Coronary artery (tissue), 2 donors: Measurements from ENCODE around the gene CITED1.
A peak's percentile ranks its signal among the peaks of the same experiment; 100 is the strongest.

Source experiments
- DNase-seq: peaks from one replicate; pipeline ENCODE4 v3.0.0-alpha.2; 2017; ENCODE audit warnings: low spot score
- H3K27ac ChIP-seq, 2 donors: fragments of 200-600 bp; sonication (generic); one replicate each; pipeline ENCODE4 v1.5.1; 2016 to 2019
- H3K4me3 ChIP-seq: fragments of 200-600 bp; sonication (generic); 2 replicates; pipeline ENCODE4 v1.5.1; 2016; ENCODE audit warnings: mild to moderate bottlenecking, moderate library complexity
- TF ChIP-seq, protein P1 (sequence below): fragments of 200-600 bp; sonication (generic); IDR thresholded peaks from one replicate; pipeline ENCODE4 v1.5.1; 2019; ENCODE audit warnings: antibody characterized with exemption

The CITED1 gene

DNA sequence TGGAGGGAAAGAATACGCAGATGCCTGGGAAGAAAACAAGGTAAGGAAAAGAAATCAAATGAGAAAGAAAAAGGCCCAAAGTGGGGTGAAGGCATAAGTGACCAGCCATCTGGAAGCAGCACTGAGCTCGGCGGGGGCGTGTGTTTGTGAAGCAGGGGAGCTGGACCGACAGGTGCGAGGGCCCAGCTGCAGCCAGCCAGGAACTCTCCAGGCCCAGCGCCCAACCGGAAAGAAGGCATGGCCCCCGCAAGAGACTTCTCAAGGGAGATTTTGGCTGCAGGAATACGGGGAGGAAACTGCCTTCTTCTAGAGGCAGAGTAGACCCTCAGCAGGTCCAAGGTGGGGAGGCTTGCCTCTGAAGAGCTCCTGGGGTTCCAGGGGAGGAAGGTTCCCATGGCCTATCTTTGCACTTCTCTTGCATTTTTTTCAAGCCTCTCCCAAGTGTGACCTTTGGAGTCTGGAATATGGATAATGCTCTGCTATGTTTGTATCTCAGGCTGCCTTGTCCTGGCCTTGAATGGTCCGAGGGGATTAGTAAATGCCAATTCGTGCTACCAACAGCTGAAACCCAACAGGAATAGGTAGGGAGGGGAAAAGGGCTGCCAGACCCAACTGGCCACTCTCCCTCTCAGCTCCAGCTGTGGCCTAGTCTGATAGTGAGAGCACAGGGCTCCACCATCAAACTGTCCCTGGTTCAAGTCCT, 10.8 kb upstream of the CITED1 start:
- no peak overlapping the region for H3K27ac ChIP-seq
- no peak for DNase-seq

DNA sequence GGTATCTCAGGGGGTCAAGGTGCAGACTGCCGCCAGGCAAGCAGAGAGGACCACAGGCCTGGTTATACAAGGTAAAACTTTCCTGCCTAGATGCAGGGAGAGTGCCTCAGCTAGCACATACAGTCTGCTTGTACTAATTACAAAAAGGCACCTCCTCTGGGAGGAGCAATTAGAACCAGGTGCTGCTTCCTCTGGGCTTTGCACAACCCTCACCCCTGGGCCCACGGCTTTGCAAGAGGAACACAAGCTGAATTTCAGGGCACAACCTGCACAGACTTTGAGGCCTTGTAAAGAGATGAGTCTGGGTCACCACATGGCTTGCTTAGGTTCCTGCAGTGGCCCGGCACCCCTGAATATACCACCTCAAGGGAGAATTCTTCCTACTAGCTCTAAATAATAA, 9.2 kb upstream of the CITED1 start:
- TF ChIP-seq, protein P1, sequence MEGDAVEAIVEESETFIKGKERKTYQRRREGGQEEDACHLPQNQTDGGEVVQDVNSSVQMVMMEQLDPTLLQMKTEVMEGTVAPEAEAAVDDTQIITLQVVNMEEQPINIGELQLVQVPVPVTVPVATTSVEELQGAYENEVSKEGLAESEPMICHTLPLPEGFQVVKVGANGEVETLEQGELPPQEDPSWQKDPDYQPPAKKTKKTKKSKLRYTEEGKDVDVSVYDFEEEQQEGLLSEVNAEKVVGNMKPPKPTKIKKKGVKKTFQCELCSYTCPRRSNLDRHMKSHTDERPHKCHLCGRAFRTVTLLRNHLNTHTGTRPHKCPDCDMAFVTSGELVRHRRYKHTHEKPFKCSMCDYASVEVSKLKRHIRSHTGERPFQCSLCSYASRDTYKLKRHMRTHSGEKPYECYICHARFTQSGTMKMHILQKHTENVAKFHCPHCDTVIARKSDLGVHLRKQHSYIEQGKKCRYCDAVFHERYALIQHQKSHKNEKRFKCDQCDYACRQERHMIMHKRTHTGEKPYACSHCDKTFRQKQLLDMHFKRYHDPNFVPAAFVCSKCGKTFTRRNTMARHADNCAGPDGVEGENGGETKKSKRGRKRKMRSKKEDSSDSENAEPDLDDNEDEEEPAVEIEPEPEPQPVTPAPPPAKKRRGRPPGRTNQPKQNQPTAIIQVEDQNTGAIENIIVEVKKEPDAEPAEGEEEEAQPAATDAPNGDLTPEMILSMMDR, result no peak
- Histone ChIP-seq H3K27ac (no peak overlapping the region), H3K4me3 (no peak overlapping the region)
- no peak for DNase-seq

More for the DNA sequence above, 10.8 kb upstream of the CITED1 start:
- no peak overlapping the region for H3K4me3 ChIP-seq
- TF ChIP-seq, protein P1, result no peak

DNA sequence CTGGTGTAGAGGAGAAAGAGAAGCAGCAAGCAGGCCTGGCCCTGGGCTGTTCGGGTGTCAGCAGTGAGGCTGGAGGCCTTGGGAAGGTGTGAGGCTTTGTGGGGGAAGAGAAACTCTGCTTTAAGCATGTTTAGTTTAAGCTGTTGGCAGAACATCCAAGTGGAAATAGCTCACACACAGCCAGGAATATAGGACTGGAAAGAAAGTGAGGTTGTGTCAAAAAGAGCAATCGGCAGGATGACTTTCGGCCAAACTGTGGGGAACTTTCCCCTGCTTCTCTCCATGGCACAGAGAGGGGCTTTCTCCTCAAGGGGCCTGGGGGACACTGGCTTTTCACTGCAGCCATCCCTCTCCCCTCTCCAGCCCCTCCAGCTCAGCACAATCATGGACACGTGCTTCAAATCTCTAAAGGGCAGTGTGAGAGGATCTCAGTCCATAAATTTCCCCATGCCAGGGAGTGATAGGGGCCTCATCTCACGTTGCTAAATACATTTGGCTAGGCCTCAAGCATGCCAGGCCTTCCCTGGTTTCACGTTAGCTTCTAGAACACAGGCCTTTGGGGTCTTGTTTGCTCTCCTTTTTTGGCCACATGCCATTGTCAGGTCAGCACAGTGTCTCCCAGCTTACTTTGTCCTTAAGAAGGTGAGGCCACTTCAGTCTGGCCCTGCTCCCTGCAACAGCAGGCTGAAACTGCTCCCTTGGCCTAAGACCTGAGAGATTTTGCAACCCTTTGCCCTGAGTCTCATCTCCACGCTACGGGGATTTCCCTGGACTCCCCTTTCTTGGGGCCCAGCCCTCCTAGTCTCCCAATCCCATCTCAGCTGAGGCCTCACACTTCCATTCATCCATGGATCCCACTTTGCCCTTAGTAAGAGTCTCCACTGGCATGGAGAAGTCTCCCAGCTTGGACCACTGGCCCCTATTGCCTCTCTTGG, 8.3 kb upstream of the CITED1 start:
- Histone ChIP-seq H3K4me3 (no peak overlapping the region), H3K27ac (no peak overlapping the region)
- TF ChIP-seq, protein P1, result no peak
- no peak for DNase-seq

DNA sequence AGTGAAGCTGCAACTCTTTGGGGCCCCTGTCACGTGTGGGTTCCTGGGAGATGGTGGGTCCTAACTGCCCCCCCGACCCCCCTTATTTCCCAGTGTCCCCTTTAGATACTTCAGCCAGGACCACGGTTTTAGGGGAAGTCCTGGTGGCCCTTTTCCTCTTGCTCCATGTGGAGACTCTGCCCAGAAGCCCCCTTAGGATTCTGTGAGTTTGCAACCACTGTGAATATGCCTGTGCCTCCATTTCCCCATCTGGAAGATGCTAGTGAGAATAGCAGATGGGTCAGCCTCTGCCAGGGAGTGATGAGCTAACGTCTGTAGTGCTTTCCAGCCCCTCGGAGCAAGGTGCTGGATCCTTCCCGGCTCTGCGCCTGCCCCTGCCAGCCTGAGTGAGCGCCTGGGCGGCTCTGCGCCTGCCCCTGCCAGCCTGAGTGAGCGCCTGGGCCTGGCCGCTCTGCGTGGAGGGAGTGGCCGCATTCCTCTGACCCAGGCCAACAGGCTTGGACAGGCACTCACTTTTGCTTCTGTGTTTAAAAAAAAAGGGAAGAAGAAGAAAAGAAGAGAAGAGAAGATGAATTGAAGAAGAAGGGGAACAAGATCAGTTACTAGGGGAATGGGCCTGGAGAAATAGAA, 6.7 kb upstream of the CITED1 start:
- no peak overlapping the region for H3K27ac ChIP-seq
- DNase-seq, result no peak
- TF ChIP-seq, protein P1, result no peak
- H3K4me3 ChIP-seq, result no peak overlapping the region

DNA sequence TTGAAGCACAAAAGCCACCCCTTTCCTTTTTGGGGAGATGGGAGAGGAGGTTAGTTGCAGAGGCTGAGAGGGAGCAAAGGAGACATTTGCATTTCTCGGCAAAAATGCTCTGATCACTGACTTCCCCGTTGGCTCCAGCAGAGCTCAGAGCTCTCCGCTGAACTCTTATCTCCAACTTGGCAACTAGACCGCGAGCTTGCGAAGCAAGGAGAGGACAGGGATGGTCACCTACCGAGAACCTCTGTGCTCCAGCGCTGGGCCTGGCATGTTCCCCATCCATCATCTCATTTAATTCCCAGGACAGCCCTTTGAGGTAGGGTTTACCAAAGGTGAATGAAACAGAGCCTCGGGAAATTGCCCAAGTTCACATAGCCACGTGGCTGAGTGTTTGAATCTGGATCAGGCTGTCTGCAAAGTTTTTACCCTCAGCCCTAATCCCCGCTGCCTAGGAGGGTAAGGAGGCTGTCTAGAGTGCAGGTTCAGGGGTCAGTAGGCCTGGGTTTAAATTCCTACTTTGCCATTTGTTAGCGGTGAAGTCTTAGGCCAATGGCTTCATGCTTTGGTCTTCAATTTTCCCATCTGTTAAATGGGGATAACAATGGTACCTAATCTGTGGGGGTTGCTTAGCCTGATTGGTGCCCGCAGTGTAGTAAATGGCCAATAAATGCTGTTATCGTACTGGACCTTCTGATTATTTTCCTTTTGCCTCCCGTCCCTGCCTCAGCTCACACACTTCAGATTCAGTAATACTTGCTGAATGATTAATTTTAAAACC, 3.8 kb upstream of the CITED1 start:
- no peak overlapping the region for H3K27ac ChIP-seq
- no peak for DNase-seq
- TF ChIP-seq, protein P1, result no peak
- H3K4me3 ChIP-seq, result peak overlapping the region; percentile 73

DNA sequence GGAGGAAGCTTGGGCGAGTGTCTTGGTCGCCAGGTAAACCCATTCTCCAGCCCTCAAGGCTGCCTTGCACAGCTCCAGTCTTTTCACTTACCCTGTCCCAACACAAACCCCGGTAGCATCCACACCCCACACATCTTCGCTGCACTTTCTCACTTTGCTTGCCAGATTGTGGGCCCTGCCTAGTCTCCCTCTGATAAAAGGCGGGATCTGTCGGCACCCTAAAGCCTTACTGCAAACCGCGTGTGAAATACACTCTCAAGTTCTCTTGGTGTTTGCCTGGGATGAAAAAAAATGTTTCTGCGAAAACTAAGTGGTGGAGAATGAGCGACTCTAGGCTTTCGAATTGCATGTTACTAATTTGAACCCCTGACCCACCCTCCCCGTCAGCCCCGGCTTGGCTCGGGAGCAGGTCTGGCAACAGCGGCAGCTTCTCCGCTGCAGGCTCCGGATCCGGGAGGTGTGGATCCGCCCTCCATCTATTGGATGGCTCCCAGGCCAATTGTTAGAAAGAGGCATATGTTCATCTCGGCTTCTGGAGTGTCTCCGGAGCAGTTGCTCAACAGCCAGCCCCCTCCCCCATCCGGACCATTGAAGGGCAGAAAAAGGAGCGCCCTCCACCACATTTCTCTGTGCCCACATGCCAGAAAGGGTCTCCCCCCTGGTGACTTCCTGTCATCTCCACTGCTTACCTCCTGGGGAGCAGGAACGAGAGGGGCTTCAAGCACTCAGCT, 3.0 kb upstream of the CITED1 start:
- TF ChIP-seq, protein P1, result no peak
- Histone ChIP-seq H3K27ac (no peak overlapping the region), H3K4me3 (peak overlapping the region; percentile 73)
- no peak for DNase-seq
